K562 (cell line): ENCODE data around the gene IFFO2. TPM values are rescaled to one million over a fixed set of nuclear protein-coding genes. Genes with fewer than 3 reads are reported as not detected.

Source experiments
- BRD4 ChIP-seq: fragments of 200-600 bp; sonication (generic); IDR thresholded peaks from 2 replicates; pipeline ENCODE4 v1.6.1; 2017; ENCODE audit warnings: inconsistent platforms
- CBFA2T3 ChIP-seq: fragments of 450-650 bp; IDR thresholded peaks from 2 replicates; pipeline ENCODE4 v1.6.1; 2017
- EHMT2 ChIP-seq: fragments of 450-650 bp; IDR thresholded peaks from 2 replicates; pipeline ENCODE4 v1.6.1; 2018; ENCODE audit warnings: antibody characterized with exemption
- HDAC2 ChIP-seq: fragments of 450-650 bp; IDR thresholded peaks from 2 replicates; pipeline ENCODE4 v1.6.1; 2016; ENCODE audit warnings: mild to moderate bottlenecking
- KLF1 ChIP-seq: fragments of 450-650 bp; IDR thresholded peaks from 2 replicates; pipeline ENCODE4 v1.6.1; 2016; ENCODE audit warnings: missing genetic modification characterization, missing compliant biosample characterization
- MBD2 ChIP-seq: sonication (generic); IDR thresholded peaks from 2 replicates; pipeline ENCODE4 v1.6.1; 2016; ENCODE audit warnings: low read depth, borderline replicate concordance
- PURB ChIP-seq: sonication (generic); formaldehyde crosslinking; IDR thresholded peaks from 2 replicates; pipeline ENCODE4 v1.9.0; 2021; ENCODE audit warnings: low read depth, mild to moderate bottlenecking, missing genetic modification reagents
- TBP ChIP-seq: optimal IDR thresholded peaks from 2 replicates; pipeline ENCODE3; 2011; ENCODE audit warnings: low read depth, low read length, improper control_type of control experiment
- TEAD1 ChIP-seq, 2 experiments: fragments of 450-650 bp in 1 of 2; sonication (generic) in 1 of 2; formaldehyde crosslinking; IDR thresholded peaks; 2 replicates each; pipeline versions ENCODE4 v1.4.0 to v1.8.0; 2020 to 2022; ENCODE audit warnings: mild to moderate bottlenecking in 2 of 2, missing genetic modification reagents in 1 of 2
- ZNF41 ChIP-seq: fragments of 250-450 bp; sonication (Bioruptor Pico); conservative IDR thresholded peaks from 2 replicates; pipeline ENCODE4 v1.4.0; 2020; ENCODE audit warnings: mild to moderate bottlenecking
- ZNF584 ChIP-seq: fragments of 200-800 bp; sonication (Bioruptor generic); IDR thresholded peaks from 2 replicates; pipeline ENCODE4 v1.6.1; 2016; ENCODE audit warnings: low read depth, mild to moderate bottlenecking, missing genetic modification characterization, missing compliant biosample characterization
- polyA plus RNA-seq, 8 experiments: library from polyadenylated mRNA; depleted of rRNA in 4 of 8; stranded (reverse) in 5 of 8; unstranded in 3 of 8; fragments of >200 nt; fragmentation: Nextera tagmentation in 2 of 8; fragmentation: Illumina TruSeq in 1 of 8; extraction: Ambion mirVana in 2 of 8; extraction: Trizol in 1 of 8; gene quantifications; 2 replicates each; pipeline versions ENCODE4 v1.2.1 to v1.2.3, GENCODE V29; 2011 to 2014; ENCODE audit warnings: inconsistent platforms in 1 of 8, missing spikeins in 1 of 8
- total RNA-seq, 7 experiments: library from RNA; depleted of rRNA in 6 of 7; stranded (reverse); fragments of >200 nt in 6 of 7; fragmentation: Illumina TruSeq in 2 of 7; extraction: Trizol in 2 of 7; gene quantifications; 2 replicates each; pipeline versions ENCODE4 v1.2.1 to v1.2.3, GENCODE V29; 2011 to 2021; ENCODE audit warnings: low replicate concordance in 1 of 7
- TF ChIP-seq, protein P1 (sequence below), 2 experiments: IDR thresholded peaks in 1 of 2; conservative IDR thresholded peaks in 1 of 2; 2 replicates each; pipeline ENCODE4 v1.6.1; 2016; ENCODE audit warnings: low read depth in 2 of 2, mild to moderate bottlenecking in 1 of 2, missing compliant biosample characterization in 1 of 2, missing genetic modification characterization in 1 of 2, moderate library complexity in 1 of 2
- TF ChIP-seq, protein P2 (sequence below): IDR thresholded peaks from 3 replicates; pipeline ENCODE4 v1.6.1; 2011; ENCODE audit warnings: borderline replicate concordance, mild to moderate bottlenecking; ENCODE audit not compliant: insufficient read length, insufficient read depth
- TF ChIP-seq, protein P3 (sequence below): fragments of 450-650 bp; IDR thresholded peaks from 2 replicates; pipeline ENCODE4 v1.6.1; 2016; ENCODE audit warnings: borderline replicate concordance
- TF ChIP-seq, protein P4 (sequence below): fragments of 250-450 bp; sonication (Bioruptor Pico); IDR thresholded peaks from 2 replicates; pipeline ENCODE4 v1.8.0; 2022; ENCODE audit warnings: moderate library complexity, mild to moderate bottlenecking, inconsistent platforms
- TF ChIP-seq, protein P5 (sequence below): sonication (generic); formaldehyde crosslinking; IDR thresholded peaks from 2 replicates; pipeline ENCODE4 v1.5.0; 2020; ENCODE audit warnings: missing genetic modification reagents

Gene IFFO2
- total and polyA plus RNA-seq, 9 of the 15 experiments (the other 6 are each of a cell fraction or from before 2014, with no cell fraction given) = 0.15 to 1.0 (median 0.44) TPM; not detected in 2

DNA sequence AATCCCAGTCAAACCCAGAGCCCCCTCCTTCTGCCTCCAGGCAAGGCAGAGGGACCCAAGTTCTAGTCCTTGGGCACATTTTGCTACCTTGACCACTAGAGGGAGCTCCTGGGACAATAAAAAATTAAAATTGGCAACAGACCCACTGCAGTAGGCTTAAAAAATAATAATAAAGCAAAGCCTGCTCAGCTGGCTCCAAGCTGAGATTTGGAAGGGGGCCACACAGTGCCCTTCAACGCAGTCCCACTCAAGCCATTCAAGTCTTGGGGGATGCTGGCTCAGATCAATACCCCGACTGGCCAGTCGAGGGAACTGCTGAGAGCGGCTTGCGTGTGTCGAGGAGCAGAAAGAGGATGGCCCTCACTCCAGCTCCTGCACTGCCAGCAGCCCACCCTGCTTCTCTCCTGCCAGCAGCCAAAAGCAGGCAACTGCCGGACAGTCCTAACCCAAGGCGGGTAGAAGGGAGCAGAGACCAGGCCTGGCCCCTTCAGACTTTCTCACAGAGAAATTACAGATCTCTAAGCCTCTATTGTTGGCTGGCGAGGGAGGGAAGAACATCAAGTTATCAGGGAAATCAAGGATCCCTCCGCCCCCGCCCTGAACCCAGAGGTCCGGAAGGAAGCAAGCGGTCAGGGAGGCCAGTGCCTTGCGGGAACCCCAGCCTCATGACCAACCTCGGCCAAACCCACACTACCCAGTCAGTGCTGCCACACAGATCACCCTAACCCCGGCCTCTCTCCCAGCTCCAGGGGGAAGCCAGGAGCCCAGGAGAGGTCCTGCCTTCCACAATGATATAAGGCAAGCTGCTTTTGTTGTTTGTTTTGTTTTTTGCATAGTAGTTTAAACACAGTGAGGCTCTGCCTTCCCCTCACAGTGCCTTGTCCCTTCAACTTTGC lies 49.2 kb downstream of the IFFO2 start (continued):
- TF ChIP-seq, protein P1, sequence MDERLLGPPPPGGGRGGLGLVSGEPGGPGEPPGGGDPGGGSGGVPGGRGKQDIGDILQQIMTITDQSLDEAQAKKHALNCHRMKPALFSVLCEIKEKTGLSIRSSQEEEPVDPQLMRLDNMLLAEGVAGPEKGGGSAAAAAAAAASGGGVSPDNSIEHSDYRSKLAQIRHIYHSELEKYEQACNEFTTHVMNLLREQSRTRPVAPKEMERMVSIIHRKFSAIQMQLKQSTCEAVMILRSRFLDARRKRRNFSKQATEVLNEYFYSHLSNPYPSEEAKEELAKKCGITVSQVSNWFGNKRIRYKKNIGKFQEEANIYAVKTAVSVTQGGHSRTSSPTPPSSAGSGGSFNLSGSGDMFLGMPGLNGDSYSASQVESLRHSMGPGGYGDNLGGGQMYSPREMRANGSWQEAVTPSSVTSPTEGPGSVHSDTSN (CRISPR knock-in tag; IDR thresholded peaks at IDR 0.05; ENCODE audit: low read depth) = no peak
- TF ChIP-seq, protein P1 (tag; conservative IDR thresholded peaks at IDR 0.05; ENCODE audit: low read depth) = no peak
- TF ChIP-seq, protein P2, sequence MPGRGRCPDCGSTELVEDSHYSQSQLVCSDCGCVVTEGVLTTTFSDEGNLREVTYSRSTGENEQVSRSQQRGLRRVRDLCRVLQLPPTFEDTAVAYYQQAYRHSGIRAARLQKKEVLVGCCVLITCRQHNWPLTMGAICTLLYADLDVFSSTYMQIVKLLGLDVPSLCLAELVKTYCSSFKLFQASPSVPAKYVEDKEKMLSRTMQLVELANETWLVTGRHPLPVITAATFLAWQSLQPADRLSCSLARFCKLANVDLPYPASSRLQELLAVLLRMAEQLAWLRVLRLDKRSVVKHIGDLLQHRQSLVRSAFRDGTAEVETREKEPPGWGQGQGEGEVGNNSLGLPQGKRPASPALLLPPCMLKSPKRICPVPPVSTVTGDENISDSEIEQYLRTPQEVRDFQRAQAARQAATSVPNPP = no peak
- TF ChIP-seq, protein P3, sequence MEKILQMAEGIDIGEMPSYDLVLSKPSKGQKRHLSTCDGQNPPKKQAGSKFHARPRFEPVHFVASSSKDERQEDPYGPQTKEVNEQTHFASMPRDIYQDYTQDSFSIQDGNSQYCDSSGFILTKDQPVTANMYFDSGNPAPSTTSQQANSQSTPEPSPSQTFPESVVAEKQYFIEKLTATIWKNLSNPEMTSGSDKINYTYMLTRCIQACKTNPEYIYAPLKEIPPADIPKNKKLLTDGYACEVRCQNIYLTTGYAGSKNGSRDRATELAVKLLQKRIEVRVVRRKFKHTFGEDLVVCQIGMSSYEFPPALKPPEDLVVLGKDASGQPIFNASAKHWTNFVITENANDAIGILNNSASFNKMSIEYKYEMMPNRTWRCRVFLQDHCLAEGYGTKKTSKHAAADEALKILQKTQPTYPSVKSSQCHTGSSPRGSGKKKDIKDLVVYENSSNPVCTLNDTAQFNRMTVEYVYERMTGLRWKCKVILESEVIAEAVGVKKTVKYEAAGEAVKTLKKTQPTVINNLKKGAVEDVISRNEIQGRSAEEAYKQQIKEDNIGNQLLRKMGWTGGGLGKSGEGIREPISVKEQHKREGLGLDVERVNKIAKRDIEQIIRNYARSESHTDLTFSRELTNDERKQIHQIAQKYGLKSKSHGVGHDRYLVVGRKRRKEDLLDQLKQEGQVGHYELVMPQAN = no peak
- TF ChIP-seq TBP (no peak), HDAC2 (peak; percentile 64), PURB (CRISPR knock-in tag) (no peak), CBFA2T3 (no peak), EHMT2 (no peak), BRD4 (0 out of 2 replicates have a peak, but pooled peaks have one; percentile 3), KLF1 (0 out of 2 replicates have a peak, but pooled peaks have one; percentile 44), ZNF41 (CRISPR knock-in tag) (0 out of 2 replicates have a peak, but pooled peaks have one; percentile 3), ZNF584 (CRISPR knock-in tag) (no peak), TEAD1 (CRISPR knock-in tag; IDR thresholded peaks at IDR 0.05) (0 out of 4 replicates have a peak, but pooled peaks of 1 of the 2 experiments have one; percentile 23), MBD2 (no peak)
- TF ChIP-seq, protein P4, sequence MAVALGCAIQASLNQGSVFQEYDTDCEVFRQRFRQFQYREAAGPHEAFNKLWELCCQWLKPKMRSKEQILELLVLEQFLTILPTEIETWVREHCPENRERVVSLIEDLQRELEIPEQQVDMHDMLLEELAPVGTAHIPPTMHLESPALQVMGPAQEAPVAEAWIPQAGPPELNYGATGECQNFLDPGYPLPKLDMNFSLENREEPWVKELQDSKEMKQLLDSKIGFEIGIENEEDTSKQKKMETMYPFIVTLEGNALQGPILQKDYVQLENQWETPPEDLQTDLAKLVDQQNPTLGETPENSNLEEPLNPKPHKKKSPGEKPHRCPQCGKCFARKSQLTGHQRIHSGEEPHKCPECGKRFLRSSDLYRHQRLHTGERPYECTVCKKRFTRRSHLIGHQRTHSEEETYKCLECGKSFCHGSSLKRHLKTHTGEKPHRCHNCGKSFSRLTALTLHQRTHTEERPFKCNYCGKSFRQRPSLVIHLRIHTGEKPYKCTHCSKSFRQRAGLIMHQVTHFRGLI (CRISPR knock-in tag) = no peak
- TF ChIP-seq, protein P5, sequence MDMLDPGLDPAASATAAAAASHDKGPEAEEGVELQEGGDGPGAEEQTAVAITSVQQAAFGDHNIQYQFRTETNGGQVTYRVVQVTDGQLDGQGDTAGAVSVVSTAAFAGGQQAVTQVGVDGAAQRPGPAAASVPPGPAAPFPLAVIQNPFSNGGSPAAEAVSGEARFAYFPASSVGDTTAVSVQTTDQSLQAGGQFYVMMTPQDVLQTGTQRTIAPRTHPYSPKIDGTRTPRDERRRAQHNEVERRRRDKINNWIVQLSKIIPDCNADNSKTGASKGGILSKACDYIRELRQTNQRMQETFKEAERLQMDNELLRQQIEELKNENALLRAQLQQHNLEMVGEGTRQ = no peak
